GM10248 (cell line): ENCODE data around the gene AMOTL2.

Experiments used
- CTCF ChIA-PET: fragments of 300-600 bp; sonication (Branson Sonifier 250); formaldehyde crosslinking; extraction: SDS; loops from one replicate; lab custom pipeline; 2021; ENCODE audit warnings: antibody characterized with exemption; lab: Yijun Ruan, JAX
- POLR2A ChIA-PET: fragments of 350-650 bp; sonication (Branson Sonifier 250); formaldehyde crosslinking; extraction: SDS; loops from one replicate; lab custom pipeline; 2020; ENCODE audit warnings: antibody characterized with exemption; lab: Yijun Ruan, JAX
- DNase-seq: peaks from one replicate; pipeline ENCODE4 v3.0.0; 2012; ENCODE audit errors: extremely low spot score
- CTCF ChIP-seq: IDR thresholded peaks from 2 replicates; pipeline ENCODE4 v1.5.1; 2012; ENCODE audit warnings: mild to moderate bottlenecking, low read depth; ENCODE audit errors: extremely low read depth, missing control alignments, control extremely low read depth

The AMOTL2 gene

DNA sequence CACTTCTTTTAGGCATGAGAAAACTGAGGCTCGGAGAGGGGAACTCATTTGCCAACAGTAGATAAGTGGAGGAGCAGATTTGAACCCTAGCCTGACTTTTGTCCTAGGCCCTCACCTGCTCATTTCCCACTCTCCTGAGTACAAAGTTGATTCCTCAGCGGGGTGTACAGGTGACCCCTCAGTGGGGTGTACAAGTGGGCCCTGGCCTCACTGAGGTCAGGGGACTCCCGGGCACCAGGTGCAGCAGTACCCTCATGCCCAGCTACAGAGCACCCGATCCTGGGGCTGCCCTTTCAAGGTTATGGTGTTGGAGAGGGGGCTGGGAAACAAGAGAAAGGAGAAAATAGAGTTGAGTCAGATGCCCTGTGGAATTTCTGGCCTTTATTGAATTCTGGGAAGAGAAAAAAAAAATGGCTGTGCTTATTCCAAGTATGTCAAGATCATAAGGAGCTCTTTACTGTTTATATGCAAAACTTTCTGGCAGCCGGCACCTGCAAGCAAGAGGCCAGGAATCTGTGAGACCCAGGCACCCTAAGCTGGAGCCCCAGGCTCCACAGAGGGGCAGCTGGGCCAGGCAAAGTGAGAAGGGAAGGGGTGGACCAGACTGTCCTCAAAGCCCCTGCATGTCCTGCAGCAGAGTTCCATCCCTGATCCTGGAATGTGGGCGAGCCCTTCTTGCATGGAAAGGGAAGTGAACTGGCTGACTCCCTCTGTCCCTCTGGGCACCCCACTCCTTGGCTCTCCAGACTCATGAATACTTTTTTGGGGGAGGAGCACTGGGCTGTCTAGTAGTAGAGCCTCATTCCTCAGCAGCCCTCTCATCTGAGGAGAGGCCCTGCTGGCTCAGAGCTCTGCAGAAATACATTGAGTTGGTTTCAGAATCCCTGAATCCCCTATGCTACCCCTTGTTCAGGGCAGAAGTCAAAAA lies 43.1 kb downstream of the AMOTL2 start:
- ChIA-PET CTCF (no interaction called here), POLR2A (no interaction called here)
- DNase-seq: no peak
- TF ChIP-seq CTCF: no peak

DNA sequence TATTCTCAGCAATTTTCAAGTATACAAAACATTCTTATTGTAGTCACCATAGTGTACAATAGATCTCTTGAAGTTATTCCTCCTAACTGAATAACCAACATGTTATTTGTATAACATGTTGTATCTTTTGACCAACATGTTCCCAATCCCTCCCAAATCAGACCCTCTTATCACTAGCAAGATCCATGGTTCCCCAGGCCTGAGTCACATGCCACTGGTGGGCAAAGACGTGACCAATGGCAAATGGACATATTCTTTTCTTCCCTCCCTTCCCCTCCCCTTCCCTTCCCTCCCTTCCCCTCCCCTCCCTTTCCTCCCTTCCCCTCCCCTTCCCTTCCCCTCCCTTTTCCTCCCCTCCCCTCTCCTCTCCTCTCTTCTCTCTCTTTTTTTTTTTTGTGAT lies 45.4 kb downstream of the AMOTL2 start:
- no peak for TF ChIP-seq CTCF
- ChIA-PET POLR2A (no interaction called here), CTCF (no interaction called here)
- DNase-seq: no peak

DNA sequence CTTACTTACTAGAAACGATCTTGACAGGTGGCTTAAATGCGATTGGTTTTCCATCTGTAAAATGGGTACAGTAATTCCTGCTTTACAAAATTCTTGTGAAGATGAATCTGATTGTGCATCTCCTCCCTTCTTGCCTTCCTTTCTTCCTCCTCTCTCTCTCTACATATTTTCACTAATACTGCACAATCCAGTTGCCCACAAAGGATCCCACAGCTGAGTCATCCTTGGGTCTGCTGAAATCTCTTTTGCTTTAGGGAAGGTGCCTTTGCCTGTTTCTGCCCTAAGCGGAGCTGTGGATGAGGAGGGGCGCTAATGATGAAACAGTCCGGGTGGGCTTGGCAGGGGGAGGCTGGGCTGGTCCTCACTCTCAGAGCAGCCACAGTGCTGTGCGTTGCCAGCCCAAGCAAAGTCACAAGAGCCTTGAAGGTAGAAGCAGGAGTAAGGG lies 46.1 kb downstream of the AMOTL2 start:
- POLR2A ChIA-PET: no interaction called here
- no peak for DNase-seq
- CTCF ChIA-PET: interaction anchor here (1.1 kb wide), 1 partner anchor 19 kb away, joined by 4 read pairs; no protein-coding TSS in a partner anchor
- TF ChIP-seq CTCF: no peak

DNA sequence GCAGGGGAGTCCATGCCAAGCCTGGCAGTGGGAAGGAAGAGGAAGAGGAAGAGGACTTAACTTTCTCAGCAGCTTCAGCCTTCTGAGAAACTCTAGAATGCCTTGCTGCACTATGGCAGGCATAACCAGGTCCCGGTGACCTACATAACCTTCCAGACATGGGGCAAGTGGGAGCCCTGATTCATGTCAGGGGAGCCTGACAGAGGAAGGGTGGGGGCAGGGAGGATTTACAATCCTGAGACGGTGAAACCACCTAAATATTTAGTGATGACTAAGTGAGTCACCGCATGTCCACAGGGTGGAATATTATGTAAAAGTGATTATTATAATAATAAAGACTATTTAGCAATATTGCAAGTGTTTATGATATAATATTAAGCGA lies 46.7 kb downstream of the AMOTL2 start:
- ChIA-PET CTCF (interaction anchor here (1.1 kb wide), 1 partner anchor 19 kb away, joined by 4 read pairs; no protein-coding TSS in a partner anchor), POLR2A (no interaction called here)
- DNase-seq: no peak
- TF ChIP-seq CTCF: no peak

- DNase-seq: no peak
- CTCF ChIA-PET: interaction anchor here (1.1 kb wide), 1 partner anchor 18 kb away, joined by 4 read pairs; no protein-coding TSS in a partner anchor
- TF ChIP-seq CTCF: no peak
- POLR2A ChIA-PET: no interaction called here
Observed at GRCh38 chr3:134326760-134327593, 47.3 kb downstream of the AMOTL2 start.

- no peak for DNase-seq
- no peak for TF ChIP-seq CTCF
- CTCF ChIA-PET: interaction anchor here (1.3 kb wide), 1 partner anchor 19 kb away, joined by 4 read pairs; no protein-coding TSS in a partner anchor
- POLR2A ChIA-PET: interaction anchor here (0.6 kb wide), 1 partner anchor 385 kb away, joined by 3 read pairs; no protein-coding TSS in a partner anchor
Observed at GRCh38 chr3:134326126-134326525, 48.1 kb downstream of the AMOTL2 start.
